Nephron progenitor cell (in vitro differentiated cells): ENCODE measurements around the gene MAP7.

Experiments used
- DNase-seq: peaks from one replicate; pipeline ENCODE4 v3.0.0; 2021
- H3K27ac Mint-ChIP-seq: 2 replicates; pipeline ENCODE4 v1.8.0; 2021; ENCODE audit warnings: mild to moderate bottlenecking, moderate library complexity, mixed read lengths
- H3K27me3 Mint-ChIP-seq: 2 replicates; pipeline ENCODE4 v1.8.0; 2021; ENCODE audit warnings: mild to moderate bottlenecking, low read depth, mixed read lengths; ENCODE audit not compliant: poor library complexity
- H3K36me3 Mint-ChIP-seq: 2 replicates; pipeline ENCODE4 v1.8.0; 2021; ENCODE audit warnings: low read depth, mixed read lengths
- H3K4me1 Mint-ChIP-seq: 2 replicates; pipeline ENCODE4 v1.8.0; 2021; ENCODE audit warnings: mixed read lengths
- H3K4me3 Mint-ChIP-seq: 2 replicates; pipeline ENCODE4 v1.8.0; 2021; ENCODE audit warnings: mild to moderate bottlenecking, moderate library complexity, mixed read lengths
- H3K9me3 Mint-ChIP-seq: 2 replicates; pipeline ENCODE4 v1.8.0; 2021; ENCODE audit warnings: mild to moderate bottlenecking, moderate library complexity, mixed read lengths
- TF ChIP-seq, protein P1 (sequence below): fragments of 200-600 bp; sonication (generic); IDR thresholded peaks from 2 replicates; pipeline ENCODE4 v1.5.0; 2021; ENCODE audit warnings: antibody characterized with exemption

MAP7 gene

GRCh38 chr6:136415351-136416007 lies 134.7 kb downstream of the MAP7 start:
- no peak for DNase-seq
- TF ChIP-seq, protein P1, sequence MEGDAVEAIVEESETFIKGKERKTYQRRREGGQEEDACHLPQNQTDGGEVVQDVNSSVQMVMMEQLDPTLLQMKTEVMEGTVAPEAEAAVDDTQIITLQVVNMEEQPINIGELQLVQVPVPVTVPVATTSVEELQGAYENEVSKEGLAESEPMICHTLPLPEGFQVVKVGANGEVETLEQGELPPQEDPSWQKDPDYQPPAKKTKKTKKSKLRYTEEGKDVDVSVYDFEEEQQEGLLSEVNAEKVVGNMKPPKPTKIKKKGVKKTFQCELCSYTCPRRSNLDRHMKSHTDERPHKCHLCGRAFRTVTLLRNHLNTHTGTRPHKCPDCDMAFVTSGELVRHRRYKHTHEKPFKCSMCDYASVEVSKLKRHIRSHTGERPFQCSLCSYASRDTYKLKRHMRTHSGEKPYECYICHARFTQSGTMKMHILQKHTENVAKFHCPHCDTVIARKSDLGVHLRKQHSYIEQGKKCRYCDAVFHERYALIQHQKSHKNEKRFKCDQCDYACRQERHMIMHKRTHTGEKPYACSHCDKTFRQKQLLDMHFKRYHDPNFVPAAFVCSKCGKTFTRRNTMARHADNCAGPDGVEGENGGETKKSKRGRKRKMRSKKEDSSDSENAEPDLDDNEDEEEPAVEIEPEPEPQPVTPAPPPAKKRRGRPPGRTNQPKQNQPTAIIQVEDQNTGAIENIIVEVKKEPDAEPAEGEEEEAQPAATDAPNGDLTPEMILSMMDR: no peak
- Mint-ChIP-seq H3K27ac (no peak overlapping the region), H3K4me3 (no peak overlapping the region), H3K36me3 (no peaks in the 10 kb centered on the region), H3K27me3 (no peaks in the 10 kb centered on the region), H3K4me1 (no peaks in the 10 kb centered on the region), H3K9me3 (no peaks in the 10 kb centered on the region)

DNA sequence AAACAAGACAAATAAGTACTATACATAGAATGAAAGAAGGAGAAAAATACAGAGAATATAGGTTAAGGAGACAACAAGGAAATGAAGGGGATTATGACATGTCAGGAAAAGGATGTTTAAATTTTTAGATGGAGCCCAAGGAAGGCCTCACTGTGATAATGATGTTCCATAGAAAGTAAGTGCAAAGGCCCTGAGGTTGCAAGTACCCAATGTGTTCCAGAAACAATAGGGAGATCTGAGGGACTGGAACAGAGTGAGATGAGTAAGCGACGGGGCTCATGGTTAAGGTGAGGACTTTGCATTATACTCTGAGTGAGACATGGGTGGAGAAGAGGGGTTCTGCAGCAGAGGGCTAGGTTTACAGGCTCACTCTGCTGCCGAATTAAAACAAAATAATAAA lies 137.8 kb downstream of the MAP7 start:
- Mint-ChIP-seq H3K36me3 (no peaks in the 10 kb centered on the region), H3K27me3 (no peaks in the 10 kb centered on the region), H3K4me3 (no peak overlapping the region), H3K9me3 (no peaks in the 10 kb centered on the region), H3K27ac (no peak overlapping the region), H3K4me1 (no peaks in the 10 kb centered on the region)
- DNase-seq: no peak
- TF ChIP-seq, protein P1: no peak

- Mint-ChIP-seq H3K36me3 (no peaks in the 10 kb centered on the region), H3K4me1 (no peaks in the 10 kb centered on the region), H3K4me3 (no peak overlapping the region), H3K27me3 (no peaks in the 10 kb centered on the region), H3K9me3 (no peaks in the 10 kb centered on the region), H3K27ac (no peak overlapping the region)
- TF ChIP-seq, protein P1: no peak
- no peak for DNase-seq
Observed at GRCh38 chr6:136411453-136412354, 138.5 kb downstream of the MAP7 start.

GRCh38 chr6:136411025-136411325 lies 139.2 kb downstream of the MAP7 start:
- Mint-ChIP-seq H3K4me1 (no peaks in the 10 kb centered on the region), H3K36me3 (no peaks in the 10 kb centered on the region), H3K9me3 (no peaks in the 10 kb centered on the region), H3K27ac (no peak overlapping the region), H3K4me3 (no peak overlapping the region), H3K27me3 (no peaks in the 10 kb centered on the region)
- TF ChIP-seq, protein P1: no peak
- DNase-seq: no peak

GRCh38 chr6:136410201-136411024 lies 139.8 kb downstream of the MAP7 start:
- TF ChIP-seq, protein P1: no peak
- H3K27ac Mint-ChIP-seq: no peak overlapping the region
- no peak for DNase-seq
- H3K4me1 Mint-ChIP-seq: no peaks in the 10 kb centered on the region
- no peaks in the 10 kb centered on the region for H3K36me3 Mint-ChIP-seq
- H3K27me3 Mint-ChIP-seq: peaks cover under 1% of the 10 kb centered on the region
- H3K9me3 Mint-ChIP-seq: no peaks in the 10 kb centered on the region
- H3K4me3 Mint-ChIP-seq: no peak overlapping the region
